ENCODE data around the gene KRTAP10-1.

KRTAP10-1 gene

GRCh38 chr21:44547656-44548331, 7.8 kb upstream of the KRTAP10-1 start:
- DNase-seq, result peak; percentile 47

- no peak for DNase-seq
Measured at GRCh38 chr21:44544566-44544965, 4.6 kb upstream of the KRTAP10-1 start.

DNA sequence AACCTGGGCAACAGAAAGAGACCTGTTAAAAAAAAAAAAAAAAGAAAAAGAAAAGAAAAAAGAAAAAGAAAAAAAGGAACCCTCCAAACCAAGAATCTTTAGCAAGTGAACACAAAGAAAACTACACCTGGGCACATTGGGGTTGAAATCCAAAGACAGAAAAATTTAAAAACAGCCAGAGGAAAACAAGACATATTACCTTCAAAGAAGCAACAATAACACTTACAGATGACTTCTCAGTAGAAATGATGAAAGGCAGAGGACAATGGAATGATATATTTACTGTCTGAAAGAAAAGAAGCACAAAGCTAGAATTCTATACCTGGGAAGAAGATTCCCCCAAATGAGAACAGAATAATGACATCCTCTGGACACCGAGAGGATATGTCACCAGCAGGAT, 2.7 kb upstream of the KRTAP10-1 start:
- DNase-seq, result no peak

DNA sequence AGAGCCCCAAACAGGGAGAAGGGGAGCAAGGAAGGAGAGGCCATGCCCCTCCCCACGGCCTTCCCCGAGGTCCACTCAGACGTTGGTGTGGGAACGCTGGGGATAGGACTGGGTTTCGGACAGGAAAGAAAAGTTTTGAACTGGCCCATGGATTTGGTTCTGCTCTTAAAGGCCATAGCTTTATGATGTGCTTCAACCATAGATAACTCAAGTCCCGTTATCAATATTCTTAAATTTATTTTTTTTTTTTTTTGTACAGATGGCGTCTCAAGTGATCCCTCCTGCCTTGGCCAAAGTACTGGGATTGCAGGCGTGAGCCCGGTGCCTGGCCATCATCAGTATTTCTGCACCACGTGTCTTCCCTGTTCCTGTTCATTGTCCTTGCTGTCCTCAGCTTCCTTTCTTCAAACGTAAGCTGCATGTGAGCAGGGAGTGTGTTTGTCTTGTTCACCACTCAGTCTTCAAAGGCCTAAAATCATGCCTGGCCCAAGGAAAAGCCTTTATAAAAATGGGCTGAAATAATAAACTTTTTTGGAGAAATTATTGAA, 820 bp upstream of the KRTAP10-1 start:
- no peak for DNase-seq

DNA sequence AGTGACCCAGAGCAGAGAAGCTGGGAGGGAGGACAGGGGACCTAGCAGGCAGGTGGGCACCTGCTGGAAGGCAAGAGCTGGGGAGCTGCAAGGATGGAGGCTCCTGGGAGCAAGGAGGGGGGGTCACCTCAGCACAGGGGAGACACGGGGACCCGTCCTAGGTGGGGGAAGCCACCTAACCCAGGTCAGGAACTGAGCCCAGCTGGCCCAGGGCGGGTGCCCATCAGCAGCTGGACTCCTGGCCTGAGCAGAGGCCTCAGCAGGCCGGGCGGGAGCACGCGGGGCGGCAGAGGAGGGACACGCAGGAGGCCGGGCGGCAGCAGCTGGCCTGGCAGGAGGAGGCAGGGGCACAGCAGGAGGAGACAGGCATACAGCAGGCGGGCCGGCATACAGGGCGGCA, 949 bp downstream of the KRTAP10-1 start:
- DNase-seq, result no peak

- DNase-seq, result no peak
Measured at GRCh38 chr21:44537930-44538911, 1.8 kb downstream of the KRTAP10-1 start.

- no peak for DNase-seq
Measured at GRCh38 chr21:44535963-44536362, 4.0 kb downstream of the KRTAP10-1 start.

GRCh38 chr21:44534688-44535087, 5.3 kb downstream of the KRTAP10-1 start:
- no peak for DNase-seq

- no peak for DNase-seq
Measured at GRCh38 chr21:44533891-44534627, 5.9 kb downstream of the KRTAP10-1 start.

DNA sequence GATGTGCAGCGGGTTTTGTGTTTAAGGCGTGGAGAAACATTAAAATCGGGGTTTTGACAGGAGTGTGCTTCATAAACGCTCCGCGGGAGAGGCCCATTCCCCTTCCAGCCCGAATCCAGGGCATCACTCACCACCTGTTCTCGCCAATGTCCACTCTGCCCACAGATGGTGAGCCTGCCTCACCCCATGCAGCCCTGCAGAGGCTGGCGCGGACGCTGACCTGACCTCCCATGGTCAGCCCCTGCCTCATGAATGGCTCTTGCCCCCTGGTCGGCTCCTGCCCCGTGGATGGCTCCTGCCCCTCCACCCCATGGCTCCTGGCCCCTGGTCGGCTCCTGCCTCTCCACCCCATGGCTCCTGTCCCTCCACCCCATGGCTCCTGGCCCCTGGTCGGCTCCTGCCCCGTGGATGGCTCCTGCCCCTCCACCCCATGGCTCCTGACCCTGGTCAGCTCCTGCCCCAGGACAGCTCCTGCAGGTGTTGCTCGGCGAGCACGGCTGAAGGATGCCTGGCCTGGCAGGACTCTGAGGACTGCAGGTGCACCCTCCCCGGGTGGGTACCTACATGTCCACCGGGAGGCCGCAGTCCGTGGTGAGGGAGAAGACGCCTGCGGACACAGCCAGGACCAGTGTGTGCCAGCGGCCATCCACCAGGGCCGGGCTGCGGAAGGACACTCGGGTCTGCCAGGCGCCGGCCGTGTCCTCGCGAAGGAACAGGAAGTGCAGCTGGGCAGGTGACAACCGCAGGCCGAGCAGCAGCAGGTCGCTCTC, 6.7 kb downstream of the KRTAP10-1 start:
- DNase-seq, result no peak

DNA sequence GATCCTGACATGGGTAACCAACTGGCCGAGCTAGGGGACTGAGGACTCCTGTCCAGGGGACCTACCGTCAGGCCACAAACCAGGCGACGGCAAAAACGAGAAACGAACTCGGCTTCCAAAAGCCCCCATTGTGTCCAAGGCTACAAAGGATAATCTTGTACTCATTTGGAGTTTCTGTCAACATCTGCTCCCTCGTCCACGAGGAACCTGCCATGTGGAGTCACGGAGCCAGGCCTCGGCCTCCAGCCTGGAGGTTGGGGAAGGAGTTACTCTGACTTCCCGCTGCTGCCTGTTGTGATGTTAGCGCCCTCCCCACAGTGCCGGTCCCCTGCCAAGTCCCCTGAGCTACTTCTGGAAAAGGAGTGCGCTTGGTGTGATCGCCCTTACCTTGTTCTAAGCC, 7.3 kb downstream of the KRTAP10-1 start:
- DNase-seq, result no peak

- DNase-seq, result no peak
Measured at GRCh38 chr21:44531606-44532564, 8.1 kb downstream of the KRTAP10-1 start.

- no peak for DNase-seq
Measured at GRCh38 chr21:44530903-44531605, 8.9 kb downstream of the KRTAP10-1 start.

DNA sequence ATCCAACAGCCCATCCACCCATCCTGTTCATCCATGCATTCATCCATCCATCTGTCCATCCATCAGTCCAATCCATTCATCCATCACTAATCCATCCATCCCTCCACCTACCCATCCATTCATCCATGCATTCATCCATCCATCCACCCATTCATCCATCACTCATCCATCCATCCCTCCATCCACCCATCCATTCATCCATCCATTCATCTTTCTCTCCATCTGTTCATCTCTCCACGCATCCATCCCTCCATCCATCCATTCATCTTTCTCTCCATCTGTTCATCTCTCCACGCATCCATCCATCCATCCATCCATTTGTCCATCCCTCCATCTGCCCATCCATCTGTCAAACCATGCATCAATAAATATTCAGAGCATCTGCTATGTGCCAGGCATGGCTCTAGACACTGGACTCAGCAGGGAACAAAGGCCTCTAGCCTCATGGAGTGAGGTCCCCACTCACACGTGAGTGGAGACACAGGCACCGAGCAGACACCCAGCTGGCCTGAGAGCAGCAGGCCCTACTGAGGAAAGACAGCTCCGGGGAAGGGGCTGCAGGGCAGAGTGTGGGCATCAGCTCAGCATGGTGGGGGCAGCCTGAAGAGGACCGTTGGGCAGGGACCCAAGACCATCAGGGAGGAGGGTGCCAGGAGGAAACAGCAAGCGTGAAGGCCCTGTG, 9.6 kb downstream of the KRTAP10-1 start:
- peak; percentile 7 for DNase-seq

DNA sequence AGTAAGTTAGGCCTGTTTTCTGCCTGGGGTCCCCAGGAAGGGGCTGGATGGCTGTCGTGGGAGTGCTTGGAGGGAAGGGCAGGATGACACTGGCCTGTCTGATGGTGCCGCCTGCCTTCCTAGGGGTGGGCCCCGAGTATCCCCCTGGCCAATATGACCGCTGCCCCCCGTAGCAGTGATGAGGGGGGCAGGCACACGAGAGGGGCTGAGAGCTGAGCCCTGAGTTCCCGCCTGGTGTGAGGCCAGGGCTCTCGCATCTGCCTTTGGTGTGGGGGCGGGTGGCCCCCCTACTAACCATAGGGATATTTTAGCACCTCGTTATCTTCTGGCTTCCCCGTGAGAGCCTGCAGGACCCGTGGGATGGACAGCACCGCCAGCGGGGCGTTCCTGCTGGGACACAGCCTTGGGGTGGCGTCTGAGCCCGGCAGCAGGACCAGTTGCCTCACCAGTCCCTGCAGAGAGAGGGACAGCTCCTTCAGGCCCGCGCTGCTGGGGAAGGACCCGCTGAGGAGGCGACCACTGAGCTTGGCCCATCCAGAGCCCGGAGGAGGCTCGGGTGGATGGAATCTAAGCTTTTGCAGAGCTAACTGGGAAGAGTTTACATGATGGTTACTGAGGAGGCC, 10.4 kb downstream of the KRTAP10-1 start:
- DNase-seq, result peak; percentile 8

DNA sequence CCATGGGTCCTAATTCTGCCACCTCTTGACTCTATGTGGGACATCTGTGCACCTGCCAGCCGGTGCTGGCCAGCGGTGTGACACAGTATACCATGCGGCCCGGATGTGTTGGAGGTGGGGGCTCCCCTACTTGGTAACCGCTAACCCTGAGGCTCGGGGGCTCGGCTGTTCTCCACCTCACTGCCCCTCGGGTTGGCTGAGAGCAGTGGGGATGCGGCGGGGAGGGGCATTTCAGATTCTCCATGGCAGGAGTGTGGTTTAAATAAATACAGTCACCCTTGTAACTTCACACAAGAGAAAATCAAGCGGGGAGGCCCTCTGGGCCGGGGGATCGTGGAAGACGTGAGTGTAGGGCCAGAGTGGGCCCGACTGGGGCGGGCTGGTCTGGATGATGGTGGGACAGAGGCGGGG, 11.0 kb downstream of the KRTAP10-1 start:
- peak; percentile 14 for DNase-seq

DNA sequence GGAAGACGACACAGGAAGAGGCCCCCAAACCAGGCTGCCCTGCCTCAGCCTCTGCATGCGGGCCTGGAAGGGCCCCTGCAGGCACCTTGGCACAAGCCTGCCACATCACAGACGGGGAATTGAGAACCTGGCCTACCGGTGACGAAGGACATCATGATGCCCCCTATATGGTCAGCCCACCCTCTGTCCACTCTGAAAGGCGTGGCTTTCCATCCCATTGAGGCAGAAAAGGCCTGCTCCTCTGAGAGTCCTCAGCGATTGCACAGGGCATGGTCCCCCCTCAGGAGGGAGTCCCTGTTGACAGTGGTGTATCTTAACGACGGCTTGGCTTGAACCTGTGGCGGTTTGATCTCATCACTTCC, 11.4 kb downstream of the KRTAP10-1 start:
- peak; percentile 10 for DNase-seq

GRCh38 chr21:44527983-44528633, 11.9 kb downstream of the KRTAP10-1 start:
- peak; percentile 10 for DNase-seq
